Measurements from ENCODE around the gene NDUFS3.

The NDUFS3 gene

GRCh38 chr11:47592970-47593369, 14.1 kb downstream of the NDUFS3 start:
- DNase-seq: no peak

- DNase-seq: no peak
Observed at GRCh38 chr11:47593492-47593933, 14.6 kb downstream of the NDUFS3 start.

GRCh38 chr11:47593934-47594855, 15.3 kb downstream of the NDUFS3 start, which contains the start of gene C1QTNF4:
TSS of gene C1QTNF4 (minus strand) at chr11:47594411. CDS start at chr11:47590810, 3,601 bp downstream.
- no peak for DNase-seq

GRCh38 chr11:47595029-47595428, 16.2 kb downstream of the NDUFS3 start:
- DNase-seq: no peak

- no peak for DNase-seq
Observed at GRCh38 chr11:47595967-47596366, 17.1 kb downstream of the NDUFS3 start.

- DNase-seq: no peak
Observed at GRCh38 chr11:47599902-47600301, 21.0 kb downstream of the NDUFS3 start.

- DNase-seq: no peak
Observed at GRCh38 chr11:47603295-47603694, 24.4 kb downstream of the NDUFS3 start.

GRCh38 chr11:47605921-47606320, 27.0 kb downstream of the NDUFS3 start:
- DNase-seq: no peak

GRCh38 chr11:47606731-47607130, 27.9 kb downstream of the NDUFS3 start:
- no peak for DNase-seq

GRCh38 chr11:47607380-47607779, 28.5 kb downstream of the NDUFS3 start:
- no peak for DNase-seq

- no peak for DNase-seq
Observed at GRCh38 chr11:47609675-47610074, 30.8 kb downstream of the NDUFS3 start.

- no peak for DNase-seq
Observed at GRCh38 chr11:47611348-47611794, 32.5 kb downstream of the NDUFS3 start.

- DNase-seq: no peak
Observed at GRCh38 chr11:47615249-47615648, 36.4 kb downstream of the NDUFS3 start.

GRCh38 chr11:47616726-47617416, 38.0 kb downstream of the NDUFS3 start:
- DNase-seq: no peak

GRCh38 chr11:47617417-47617809, 38.5 kb downstream of the NDUFS3 start:
- DNase-seq: no peak

GRCh38 chr11:47620836-47621378, 42.0 kb downstream of the NDUFS3 start:
- DNase-seq: no peak

GRCh38 chr11:47626234-47626633, 47.4 kb downstream of the NDUFS3 start:
- DNase-seq: no peak

- no peak for DNase-seq
Observed at GRCh38 chr11:47628026-47628425, 49.2 kb downstream of the NDUFS3 start.

- DNase-seq: no peak
Observed at GRCh38 chr11:47631473-47631872, 52.6 kb downstream of the NDUFS3 start.

All from NCI-H1436 treated with DMSO at 0.1 percent for 48 hours (cell line).